Measurements from ENCODE around the gene CXCL17. TPM values are rescaled to one million over a fixed set of nuclear protein-coding genes. Genes with fewer than 3 reads are reported as not detected.

Gene CXCL17
- total RNA-seq, 1 donor from 2014 or later = 2.2 TPM

GRCh38 chr19:42397263-42398166 is 45.2 kb downstream of the CXCL17 start:
- DNase-seq = no peak

- DNase-seq = peak; percentile 99
These were observed 46.1 kb downstream of the CXCL17 start for GRCh38 chr19:42396381-42397262.

- DNase-seq = no peak
These were observed 48.0 kb downstream of the CXCL17 start for GRCh38 chr19:42394751-42395150.

- no peak for DNase-seq
These were observed 50.6 kb downstream of the CXCL17 start for GRCh38 chr19:42392165-42392564.

- no peak for DNase-seq
These were observed 52.8 kb downstream of the CXCL17 start, which contains the start of gene CNFN for GRCh38 chr19:42389899-42390298. CNFN (minus strand) TSS chr19:42390297; CDS start chr19:42389037, 1,260 bp downstream.

- DNase-seq = no peak
These were observed 53.8 kb downstream of the CXCL17 start for GRCh38 chr19:42388851-42389489.

- peak; percentile 48 for DNase-seq
These were observed 55.6 kb downstream of the CXCL17 start for GRCh38 chr19:42386974-42387707.

- no peak for DNase-seq
These were observed 62.6 kb downstream of the CXCL17 start for GRCh38 chr19:42380155-42380554.

Small RNAs within 50 kb of the gene (small RNA-seq; reads per million reads assigned to genes)
- not detected for gene RNU4-60P (ENCODE audit: low replicate concordance)

Other genes starting within 250 kb of the CXCL17 start
- gene DEDD2, start 225.3 kb downstream of the CXCL17 start, total RNA-seq = 21.1 TPM
- 8.5 TPM for gene ZNF526, start 222.6 kb downstream of the CXCL17 start, total RNA-seq
- gene GSK3A, start 200.3 kb downstream of the CXCL17 start, total RNA-seq = 23.6 TPM
- 31.1 TPM for gene ERF, start 187.8 kb downstream of the CXCL17 start, total RNA-seq
- 33.7 TPM for gene CIC, start 173.7 kb downstream of the CXCL17 start, total RNA-seq
- gene PRR19, start 140.8 kb downstream of the CXCL17 start, total RNA-seq = 0.62 TPM
- gene PAFAH1B3, start 140.3 kb downstream of the CXCL17 start, total RNA-seq = 30.3 TPM
- not detected for gene TMEM145, start 129.6 kb downstream of the CXCL17 start, total RNA-seq
- gene MEGF8, start 117.3 kb downstream of the CXCL17 start, total RNA-seq = 27.9 TPM
- gene CNFN, start 52.6 kb downstream of the CXCL17 start, total RNA-seq = 1.6 TPM
- gene LIPE, start 15.6 kb downstream of the CXCL17 start, total RNA-seq = 14.2 TPM
- 3.8 TPM for gene CEACAM1, start 85.5 kb upstream of the CXCL17 start, total RNA-seq
- not detected for gene CEACAM8, start 152.0 kb upstream of the CXCL17 start, total RNA-seq

Measured in tongue (tissue), 3 donors.